ENCODE results near the gene FAM111A.

Gene FAM111A

DNA sequence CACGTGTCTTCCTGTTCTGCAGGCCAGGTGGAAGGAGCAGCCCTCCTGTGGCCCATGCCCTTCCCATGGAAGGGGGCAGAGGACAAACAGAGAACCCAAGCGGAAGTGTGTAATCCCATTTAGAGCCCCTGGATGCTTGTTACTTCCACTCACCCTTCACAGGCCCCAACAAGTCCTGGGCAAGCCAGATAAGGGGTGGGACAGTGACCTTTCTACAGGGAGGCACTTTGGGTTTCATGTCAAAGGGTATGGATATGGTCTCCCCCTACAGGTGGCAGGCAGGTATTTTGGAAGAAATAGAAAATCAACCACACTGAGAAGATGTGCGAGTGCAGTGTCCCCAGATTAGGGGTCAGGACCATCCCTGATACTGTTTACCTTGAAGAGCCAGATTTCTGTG is 58.7 kb downstream of the FAM111A start:
- DNase-seq, result no peak
